ENCODE results near the gene PLCB1. TPM values are rescaled to one million over a fixed set of nuclear protein-coding genes. Genes with fewer than 3 reads are reported as not detected.
A peak's percentile ranks its signal among the peaks of the same experiment; 100 is the strongest.
"Not testable (repeated sequence)": the region's sequence is repeated elsewhere in the genome, so short reads cannot be mapped to it uniquely, and the experiment has no call there.

Gene PLCB1
- polyA plus RNA-seq, 1 donor = 8.5 TPM

DNA sequence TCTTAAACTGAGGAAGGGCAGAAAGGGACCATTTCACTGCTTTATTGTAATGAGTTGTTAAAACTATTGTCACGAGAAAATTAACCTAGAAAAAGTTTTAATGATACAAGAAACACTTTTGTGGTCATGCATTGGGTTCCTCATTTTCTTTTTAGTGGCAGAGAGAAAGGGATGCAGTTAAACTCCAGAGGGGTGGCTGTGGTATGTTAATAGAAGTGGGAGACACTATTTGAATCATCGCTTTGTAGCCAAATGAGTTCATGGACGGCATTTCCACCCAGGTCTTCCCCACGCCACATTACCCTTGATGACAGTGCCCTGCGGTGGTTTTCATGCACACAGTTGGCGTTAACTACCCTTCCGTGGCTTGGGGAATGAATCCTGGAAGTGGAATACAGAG lies 235.6 kb downstream of the PLCB1 start:
- DNase-seq (ENCODE audit: low read depth) = no peak

DNA sequence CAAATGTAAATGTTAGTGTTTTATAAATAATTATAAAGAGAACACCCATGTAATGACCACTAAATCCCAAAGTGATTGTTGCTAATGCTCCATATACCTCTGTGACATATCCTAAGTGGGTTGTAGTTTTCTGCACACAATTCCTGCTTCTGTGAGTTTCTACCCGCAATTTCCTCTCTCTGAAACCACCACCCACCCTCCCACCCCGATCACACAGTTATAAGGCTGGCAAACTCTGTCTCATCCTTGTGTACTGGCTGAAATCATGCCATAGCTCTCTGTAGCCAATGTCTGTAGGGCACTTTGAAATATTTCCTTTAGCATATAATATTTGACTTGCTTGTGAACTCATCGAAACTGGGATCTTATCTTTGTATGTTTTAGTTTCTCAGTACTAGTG lies 236.6 kb downstream of the PLCB1 start:
- no peak for DNase-seq (ENCODE audit: low read depth)

DNA sequence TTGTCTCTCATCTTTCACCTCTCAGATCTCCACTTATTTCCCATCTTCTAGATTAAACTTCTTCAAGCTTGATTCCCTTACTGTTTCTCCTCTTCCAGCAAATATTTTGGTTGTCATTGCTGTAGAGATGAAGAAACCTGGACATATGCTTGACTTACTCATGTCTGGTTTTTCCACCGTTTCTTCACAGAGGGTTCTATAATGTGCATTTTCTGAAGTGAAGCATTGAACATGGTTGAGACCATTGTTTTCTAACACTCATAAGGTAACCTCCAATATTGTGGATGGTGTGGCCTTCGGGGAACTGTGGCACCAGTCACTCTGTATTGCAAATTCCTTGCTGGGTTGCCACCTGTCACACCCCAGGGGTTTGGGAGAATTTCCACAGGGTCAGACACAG lies 237.2 kb downstream of the PLCB1 start:
- no peak for DNase-seq (ENCODE audit: low read depth)

DNA sequence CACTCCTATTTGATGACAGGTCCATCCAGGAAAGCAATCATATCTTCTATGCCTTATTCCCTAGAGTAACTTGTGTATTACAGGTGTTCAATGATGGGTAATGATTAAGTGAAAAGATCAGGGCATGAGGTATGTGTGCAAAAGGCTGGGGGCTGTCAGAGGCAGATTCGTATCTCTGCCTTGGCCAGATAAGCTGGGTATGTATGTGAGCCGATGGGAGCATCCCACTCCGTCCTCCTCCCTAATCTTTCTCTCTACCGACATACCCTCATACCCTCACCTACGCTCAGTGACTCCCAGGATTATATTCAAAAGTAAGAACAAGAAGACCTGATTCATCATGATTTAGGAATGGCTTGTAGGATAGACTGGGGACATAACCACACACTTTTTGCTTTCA lies 238.7 kb downstream of the PLCB1 start:
- DNase-seq (ENCODE audit: low read depth) = no peak

DNA sequence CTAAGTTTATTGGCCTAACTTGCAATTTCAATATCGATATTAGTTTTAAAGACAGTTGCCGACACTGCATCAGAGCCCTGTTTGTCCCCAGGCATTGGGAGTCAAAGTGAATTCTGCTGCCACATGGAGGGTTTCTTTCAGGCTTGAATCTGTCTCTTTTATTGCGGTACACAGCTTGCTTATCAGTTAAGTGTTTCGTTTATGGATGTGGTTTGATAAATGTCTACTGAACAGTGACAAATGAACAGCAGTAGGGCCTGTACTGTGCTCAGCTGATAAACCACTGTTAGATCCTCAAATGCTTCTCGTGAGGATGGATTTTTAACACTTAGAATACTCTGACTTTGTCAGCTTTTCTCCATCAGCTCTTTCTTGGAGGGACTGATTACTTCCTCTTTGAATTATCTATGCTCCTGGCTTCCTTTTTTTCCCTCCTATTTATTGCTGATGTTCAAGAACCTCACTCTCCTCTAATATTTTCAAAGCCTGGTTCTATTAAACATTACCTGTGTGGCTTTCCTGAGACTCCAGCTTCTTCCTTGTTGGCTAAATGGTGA lies 240.8 kb downstream of the PLCB1 start:
- DNase-seq (ENCODE audit: low read depth) = no peak

DNA sequence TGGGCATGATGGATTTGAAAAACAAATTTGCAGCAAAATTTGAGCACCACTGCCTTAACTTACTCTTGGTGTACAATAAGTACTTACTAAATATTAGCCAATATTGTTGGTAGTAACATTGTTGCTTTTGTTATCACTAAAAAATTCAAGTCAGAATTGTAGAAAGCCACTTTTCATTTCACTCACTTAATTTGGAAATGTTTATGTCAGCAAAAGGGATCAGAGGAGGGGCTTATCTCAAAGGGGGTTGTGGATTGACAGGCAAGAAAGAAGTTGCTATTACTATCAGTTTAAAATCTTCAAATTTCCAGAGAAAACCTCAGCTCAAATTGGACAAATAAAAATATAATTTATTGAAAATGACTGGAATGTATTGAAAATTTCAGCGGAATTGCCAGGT lies 241.5 kb downstream of the PLCB1 start:
- DNase-seq (ENCODE audit: low read depth) = no peak

DNA sequence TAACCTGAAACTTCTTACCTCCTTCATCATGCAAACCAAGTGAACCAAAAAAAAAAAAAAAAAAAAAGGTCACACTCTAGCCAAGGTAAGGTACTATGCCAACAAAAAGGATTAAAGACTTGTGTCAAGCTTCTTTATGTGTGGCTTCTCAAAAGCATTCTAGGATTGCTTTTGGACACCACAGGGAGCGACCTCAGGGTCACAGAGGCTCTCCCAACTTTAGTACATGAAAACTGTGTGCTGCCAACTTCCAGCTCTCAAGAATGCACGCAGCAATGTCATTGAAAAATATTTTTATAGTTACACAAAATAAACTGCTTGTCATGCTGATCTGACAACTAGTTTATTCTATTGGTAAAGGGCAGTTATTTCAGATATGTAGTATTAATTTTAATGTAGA lies 243.8 kb downstream of the PLCB1 start:
- DNase-seq (ENCODE audit: low read depth) = no peak

DNA sequence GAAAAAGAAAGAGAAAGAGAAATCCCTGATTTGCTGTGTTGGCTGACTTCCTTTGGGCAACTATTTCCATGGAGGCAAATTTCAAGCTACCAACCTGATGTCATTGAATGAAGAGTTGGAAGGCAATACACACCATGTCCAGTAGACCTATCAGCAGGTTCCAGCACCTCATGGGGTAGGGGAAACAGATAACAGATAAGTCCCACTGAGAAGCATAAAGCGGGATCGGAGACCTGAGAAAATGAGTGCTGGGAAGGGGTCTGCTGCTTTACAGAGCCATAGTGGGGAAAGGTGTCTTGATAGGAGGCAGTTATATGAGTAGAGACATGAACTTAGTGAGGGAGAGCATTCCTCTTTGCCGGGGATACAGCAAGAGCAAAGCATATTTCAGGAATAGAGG lies 244.9 kb downstream of the PLCB1 start:
- DNase-seq (ENCODE audit: low read depth) = no peak

DNA sequence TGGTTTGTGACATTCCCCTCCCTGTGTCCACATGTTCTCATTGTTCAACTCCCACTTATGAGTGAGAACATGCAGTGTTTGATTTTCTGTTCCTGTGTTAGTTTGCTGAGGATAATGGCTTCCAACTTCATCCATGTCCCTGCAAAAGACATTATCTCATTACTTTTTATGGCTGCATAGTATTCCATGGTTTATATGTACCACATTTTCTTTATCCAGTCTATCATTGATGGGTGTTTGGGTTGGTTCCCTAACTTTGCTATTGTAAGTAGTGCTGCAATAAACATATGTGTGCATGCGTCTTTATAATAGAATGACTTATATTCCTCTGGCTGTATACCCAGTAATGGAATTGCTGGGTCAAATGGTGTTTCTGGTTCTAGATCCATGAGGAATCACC lies 247.1 kb downstream of the PLCB1 start:
- not testable (repeated sequence) for DNase-seq (ENCODE audit: low read depth)

DNA sequence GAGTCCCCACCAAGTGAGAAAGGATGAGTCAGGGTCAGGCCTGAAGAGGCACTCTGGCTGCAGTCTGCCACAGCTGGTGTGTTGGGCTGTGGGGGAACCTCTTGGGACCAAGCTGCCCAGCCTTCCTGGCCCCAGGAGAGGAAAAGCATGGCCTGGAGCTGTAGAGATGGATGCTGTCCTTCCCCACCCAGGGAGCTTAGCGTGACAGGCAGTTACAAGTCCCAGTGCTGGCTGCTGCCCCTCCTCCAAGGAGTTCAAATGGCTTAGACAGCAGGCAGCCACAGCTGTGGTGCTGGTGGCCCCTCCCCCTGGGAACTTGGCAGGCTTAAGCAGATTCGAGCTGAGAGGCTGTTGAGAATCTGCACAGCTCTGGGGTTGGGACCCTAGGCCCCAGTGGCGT lies 253.2 kb downstream of the PLCB1 start:
- DNase-seq (ENCODE audit: low read depth) = no peak

DNA sequence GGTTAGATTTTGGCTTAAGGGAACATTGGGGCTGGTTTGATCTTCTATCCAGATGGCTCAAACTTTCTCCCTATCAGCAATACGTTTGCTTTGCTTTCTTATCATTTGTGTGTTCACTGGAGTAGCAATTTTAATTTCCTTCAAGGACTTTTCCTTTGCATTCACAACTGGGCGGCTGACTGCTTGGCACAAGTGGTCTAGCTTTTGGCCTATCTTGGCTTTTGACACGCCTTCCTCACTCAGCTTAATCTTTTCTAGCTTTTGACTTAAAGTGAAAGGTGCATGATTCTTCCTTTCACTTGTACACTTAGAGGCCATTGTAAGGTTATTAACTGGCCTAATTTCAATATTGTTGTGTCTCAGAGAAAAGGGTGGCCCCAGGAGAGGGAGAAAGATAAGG lies 254.9 kb downstream of the PLCB1 start:
- DNase-seq (ENCODE audit: low read depth) = no peak

DNA sequence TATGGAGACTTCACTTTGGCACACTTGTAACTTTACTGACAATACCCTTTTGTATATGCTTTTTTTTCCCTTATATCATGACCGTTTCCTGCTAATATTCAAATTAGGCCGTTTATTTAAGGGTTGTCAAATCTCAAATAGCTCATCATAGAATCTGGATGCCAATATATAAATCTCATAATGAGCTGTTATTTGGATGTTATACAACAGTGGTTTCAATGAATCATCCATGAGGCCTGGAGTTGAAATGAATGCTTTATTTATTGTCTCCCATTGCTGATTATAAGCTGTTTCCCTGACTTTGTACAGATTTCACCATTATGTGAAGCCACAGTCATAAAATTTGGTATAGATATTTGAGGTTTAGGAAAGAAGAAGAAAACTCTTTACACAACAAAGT lies 256.1 kb downstream of the PLCB1 start:
- DNase-seq (ENCODE audit: low read depth) = no peak

DNA sequence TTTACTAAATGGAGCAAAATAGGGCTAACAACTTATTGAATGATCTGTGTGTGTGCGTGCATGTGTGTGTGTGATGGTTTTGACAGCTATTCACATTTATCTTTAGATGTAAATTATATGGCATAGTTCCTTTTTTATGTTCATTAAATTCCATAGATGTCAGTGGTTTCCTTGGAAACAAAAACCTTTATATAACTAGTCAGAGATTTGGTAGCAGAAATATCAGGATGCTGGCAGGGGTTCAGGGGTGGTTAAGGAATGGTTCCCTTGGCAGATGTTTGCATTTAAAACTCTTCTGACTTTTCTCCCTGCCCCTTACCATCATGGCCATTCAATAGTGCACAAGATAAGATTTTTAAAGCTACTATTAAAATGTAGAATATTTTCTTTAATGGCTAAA lies 256.6 kb downstream of the PLCB1 start:
- DNase-seq (ENCODE audit: low read depth) = no peak

DNA sequence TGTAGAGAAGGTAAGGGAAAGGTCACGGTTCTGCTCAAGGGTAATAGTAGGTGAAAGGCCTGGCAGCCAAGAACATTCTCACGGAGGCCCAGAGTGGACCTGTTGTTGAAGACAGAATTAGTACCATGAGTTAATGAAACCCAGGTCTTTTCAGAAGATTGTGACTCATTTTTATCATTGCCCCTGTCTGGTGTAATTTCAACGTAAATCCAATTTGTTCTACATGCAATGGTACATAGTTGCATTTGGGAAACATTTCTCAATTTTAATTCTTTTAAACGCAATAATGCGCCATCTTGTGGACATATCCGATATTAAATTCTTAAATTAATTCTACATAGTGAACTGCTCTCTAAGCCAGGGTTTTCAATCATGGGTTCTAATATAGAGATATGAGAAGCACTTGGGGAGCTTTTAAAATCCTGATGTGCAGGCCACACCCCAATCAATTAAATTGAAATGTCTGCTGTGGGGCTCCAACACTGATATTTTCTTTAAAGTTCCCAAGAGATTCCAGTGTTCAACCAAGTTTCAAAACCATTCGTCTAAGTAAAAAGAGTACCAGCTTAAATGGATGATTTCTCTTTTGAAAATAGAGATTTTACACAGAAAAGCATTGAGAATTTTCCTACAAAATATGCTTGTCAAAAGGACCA lies 257.4 kb downstream of the PLCB1 start:
- DNase-seq (ENCODE audit: low read depth) = peak; percentile 35

DNA sequence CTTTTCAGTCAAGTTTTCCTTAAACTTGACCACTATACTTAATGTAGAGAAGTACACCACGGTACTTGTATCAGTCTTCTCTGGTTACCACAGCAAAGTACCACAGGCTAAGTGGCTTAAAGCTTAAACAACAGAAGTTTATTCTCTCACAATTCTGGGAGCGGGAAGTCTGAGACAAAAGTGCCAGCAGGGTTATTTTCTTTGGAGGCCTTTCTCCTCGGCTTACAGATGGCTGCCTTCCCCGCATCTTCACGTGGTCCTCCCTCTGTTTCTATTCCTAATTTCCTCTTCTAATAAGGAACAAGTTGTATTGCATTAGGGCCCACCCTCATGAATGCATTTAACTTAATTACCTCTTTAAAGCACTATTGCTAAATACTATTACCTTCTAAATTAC lies 258.0 kb downstream of the PLCB1 start:
- DNase-seq (ENCODE audit: low read depth) = no peak

DNA sequence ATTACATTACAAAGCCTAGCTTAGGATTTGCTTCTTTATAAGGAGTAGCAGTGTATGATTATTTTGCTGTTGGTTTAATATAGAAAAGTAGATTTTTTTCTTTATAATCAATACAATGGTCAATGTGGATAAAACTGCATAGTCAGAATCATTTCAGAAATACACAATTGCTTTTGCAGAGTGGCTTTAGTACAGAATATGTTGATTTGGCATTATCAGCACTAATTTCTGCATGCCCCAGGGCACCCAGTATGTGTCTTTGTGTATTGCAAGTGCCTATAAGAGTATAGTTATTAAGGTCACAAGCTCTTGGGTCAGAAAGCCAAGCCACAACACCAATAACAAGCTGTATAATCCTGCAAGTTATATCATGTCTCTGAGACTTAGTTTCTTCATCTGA lies 258.4 kb downstream of the PLCB1 start:
- DNase-seq (ENCODE audit: low read depth) = no peak

DNA sequence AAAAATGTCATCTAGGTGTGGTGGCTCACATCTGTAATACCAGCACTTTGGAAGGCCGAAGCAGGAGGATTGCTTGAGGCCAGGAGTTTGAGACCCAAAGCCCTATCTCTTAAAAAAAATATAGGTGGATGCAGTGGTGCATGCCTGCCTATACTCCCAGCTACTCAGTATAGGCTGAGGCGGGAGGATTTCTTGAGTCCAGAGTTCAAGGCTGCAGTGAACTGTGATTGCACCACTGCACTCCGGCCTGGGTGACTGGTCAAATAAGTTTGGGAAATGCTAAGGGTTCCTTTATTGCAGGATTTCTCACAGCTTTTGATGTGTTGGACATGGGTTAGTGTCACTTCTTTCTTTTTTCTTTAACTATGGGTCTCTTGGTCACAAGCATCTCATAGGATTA lies 261.3 kb downstream of the PLCB1 start:
- DNase-seq (ENCODE audit: low read depth) = no peak

DNA sequence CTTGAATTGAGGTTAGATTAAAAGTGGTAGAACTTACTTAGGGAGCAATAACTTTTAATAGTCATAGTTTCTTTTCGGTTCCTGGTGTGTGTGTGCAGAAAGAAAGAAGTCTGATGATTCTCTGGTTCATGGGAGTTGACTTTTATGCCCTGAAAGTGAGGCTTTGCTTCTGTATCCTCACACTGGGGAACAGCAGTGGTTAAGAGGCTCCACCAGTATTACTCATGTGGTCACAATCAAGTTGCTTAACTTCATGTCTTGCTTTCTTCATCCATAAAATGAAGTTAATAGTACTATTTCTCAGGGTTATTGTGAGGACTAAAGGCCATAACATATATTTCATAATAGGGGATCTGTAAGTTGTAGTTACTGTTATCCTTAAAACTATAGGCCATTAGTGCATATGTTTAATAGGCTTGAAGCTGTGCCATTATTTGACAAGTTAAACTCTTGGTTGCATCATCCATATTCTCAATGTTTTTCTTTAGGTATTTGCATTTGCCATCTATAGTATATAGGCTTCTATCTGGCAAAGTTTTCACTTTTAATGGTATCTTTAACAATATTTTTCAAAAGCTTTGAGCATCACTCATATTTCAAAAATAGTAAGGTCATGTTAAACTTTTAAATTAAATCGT lies 262.4 kb downstream of the PLCB1 start:
- DNase-seq (ENCODE audit: low read depth) = no peak

DNA sequence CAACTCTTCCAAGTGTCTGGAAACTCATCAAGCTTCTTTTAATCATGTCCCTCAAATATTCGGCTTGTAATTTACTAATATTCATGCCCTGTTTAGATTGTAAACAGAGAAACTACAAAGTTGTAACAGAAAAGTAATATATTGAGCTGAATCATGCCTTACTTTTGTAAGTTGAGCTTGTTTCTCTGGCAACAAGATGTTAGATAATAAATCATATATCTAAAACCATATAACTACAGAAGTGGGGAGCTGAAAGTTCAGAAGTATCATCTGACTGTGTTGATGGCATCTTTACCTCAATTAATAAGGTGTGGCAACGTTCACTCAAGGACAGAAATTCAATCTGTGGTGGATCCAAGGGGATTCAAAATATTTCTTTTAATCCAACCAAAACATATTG lies 263.9 kb downstream of the PLCB1 start:
- DNase-seq (ENCODE audit: low read depth) = no peak

DNA sequence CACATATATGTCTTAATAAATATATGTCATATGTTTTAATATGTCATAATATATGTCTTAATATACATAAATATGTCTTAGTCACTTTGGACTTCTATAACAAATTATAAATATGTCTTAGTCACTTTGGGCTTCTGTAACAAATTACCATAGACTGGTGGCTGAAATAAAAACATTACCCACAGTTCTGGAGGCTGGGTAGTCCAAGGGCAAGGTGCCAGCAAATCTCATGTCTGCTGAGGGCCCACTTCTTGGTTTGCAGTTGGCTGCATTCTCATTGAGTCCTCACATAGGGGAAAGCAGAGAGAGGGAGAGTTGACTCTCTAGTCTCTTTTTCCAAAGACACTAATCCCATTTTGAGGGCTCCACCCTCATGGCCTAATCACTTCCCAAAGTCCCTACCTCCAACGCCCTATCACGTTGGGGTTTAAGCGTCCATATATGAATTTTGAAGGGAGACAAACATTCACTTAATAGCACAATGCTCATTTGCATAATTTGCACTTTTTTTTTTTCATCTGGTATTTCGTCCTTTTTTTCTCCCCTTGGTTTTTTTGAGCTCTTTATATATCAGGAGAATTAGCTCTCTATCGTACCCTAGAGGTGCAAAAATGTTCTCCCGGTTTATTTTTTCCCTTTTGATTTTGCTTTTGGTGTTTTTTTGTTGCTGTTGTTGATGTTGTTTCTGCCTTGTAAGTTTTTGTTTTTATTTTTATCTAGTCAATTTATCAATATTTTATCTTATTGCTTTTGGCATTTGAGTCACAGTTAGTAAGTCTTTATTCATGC lies 266.4 kb downstream of the PLCB1 start:
- DNase-seq (ENCODE audit: low read depth) = no peak

DNA sequence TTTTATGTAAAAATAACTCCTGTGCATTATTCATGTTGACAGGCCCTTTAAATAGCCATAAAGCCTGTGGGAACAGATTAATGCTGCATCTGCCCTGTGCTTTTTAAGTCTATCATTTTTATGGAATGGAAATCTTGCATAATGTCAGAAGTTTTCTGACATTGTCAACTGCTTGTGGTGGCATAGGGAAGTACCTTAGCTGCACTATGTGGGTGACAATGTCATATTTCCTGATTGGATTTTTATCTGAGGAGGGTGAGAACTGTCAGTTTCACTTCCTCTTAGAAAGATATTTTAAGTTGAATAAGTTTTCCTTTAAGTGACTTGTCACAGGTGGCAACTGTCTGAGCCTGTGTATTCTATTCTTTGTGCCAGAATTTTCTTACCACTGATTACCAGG lies 267.9 kb downstream of the PLCB1 start:
- no peak for DNase-seq (ENCODE audit: low read depth)

DNA sequence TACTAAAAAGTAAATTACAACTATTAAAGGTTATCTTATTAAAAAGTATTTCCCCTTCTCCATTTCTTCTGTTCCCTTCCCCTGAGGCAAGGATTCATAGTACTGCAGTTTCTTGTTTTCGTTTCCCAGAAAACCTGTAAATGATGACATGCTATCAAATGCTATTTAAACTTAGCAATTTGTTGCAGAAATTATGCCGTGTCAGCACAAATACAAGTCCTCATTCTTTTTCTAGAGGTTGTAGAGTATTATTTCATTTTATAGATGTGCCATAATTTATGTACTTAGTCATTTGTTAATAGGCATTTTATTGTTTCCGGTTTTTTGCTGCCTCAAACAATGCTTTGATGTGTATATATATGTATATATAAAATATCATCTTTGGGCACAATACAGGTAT lies 268.4 kb downstream of the PLCB1 start:
- no peak for DNase-seq (ENCODE audit: low read depth)

DNA sequence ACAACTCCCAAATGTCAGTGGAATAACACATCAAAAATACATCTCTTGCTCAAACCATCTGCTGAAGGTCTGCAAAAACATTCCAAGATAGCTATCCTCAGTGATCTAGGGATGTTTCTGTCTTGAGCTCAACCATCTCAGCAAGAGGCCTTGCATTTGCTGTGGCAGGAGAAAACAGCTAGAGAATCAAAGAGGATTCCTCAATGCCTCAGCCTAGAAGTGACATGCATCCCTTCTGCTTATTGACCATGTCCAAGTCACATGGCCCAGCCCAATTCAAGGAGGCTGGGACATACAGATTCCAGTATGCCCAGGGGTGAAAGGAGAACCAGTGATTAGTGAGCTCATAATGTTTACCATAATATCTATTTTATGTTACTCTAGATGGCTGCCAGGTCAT lies 269.5 kb downstream of the PLCB1 start:
- DNase-seq (ENCODE audit: low read depth) = no peak

Data from forelimb muscle (tissue), 1 donor.